Endothelial cell of umbilical vein (primary cell): Measurements from ENCODE around the gene RNF187.

Experiments
- EZH2 ChIP-seq: IDR thresholded peaks from 2 replicates; pipeline ENCODE4 v1.6.1; 2012; ENCODE audit warnings: borderline replicate concordance, low read depth, mild to moderate bottlenecking, moderate library complexity, low read length, inconsistent platforms; ENCODE audit not compliant: severe bottlenecking
- POLR2AphosphoS5 ChIP-seq: IDR thresholded peaks from 2 replicates; pipeline ENCODE4 v1.6.1; 2012; ENCODE audit warnings: low read depth, mild to moderate bottlenecking, control low read depth, low read length, moderate library complexity; ENCODE audit not compliant: insufficient read depth
- TF ChIP-seq, protein P1 (sequence below), 2 donors: IDR thresholded peaks; 1 replicate in 1 of 2; 2 replicates in 1 of 2; pipeline ENCODE4 v1.5.1; 2011; ENCODE audit warnings: low read length in 2 of 2, mild to moderate bottlenecking in 2 of 2, moderate library complexity in 2 of 2, control low read depth in 1 of 2, inconsistent platforms in 1 of 2, low read depth in 1 of 2; ENCODE audit not compliant: insufficient read depth in 1 of 2; ENCODE audit errors: extremely low read depth in 1 of 2

DNA sequence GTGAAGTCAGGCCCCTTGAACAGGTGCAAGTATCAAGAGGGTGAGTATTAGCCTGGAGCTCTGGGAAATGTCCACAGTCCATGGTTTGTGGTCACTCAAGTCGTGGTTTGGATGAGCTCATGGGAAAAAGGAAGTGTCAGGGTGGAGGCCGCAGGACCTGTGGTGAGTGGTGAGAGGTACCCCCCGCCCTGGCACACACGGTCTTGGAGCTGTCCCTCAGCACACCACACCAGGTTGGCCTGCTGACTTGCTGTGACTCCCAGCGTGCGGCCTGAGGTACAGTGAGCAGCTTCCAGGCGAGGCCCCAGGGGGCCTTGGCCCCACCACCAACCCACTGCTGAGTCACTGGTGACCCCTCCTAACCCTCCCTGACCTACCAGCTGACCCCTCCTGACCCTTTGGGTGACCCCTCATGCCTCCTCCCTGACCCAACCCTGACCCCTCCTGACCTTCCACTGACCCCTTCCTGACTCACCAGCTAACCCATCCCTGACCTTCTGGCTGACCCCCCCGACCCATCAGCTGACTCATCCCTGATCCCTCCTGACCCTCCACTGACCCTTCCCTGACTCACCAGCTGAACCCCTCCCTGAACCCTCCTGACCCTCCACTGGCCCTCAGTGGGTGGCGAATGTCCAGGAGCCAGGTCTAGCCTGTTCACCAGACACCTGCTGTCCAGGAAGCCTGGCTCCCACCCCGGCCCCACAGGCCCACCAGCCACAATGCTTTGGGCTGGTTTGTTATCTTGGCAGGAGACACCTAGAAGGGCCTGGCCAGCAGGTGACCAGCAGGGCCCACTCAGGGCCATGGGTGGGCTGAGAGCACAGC is 34.8 kb upstream of the RNF187 start:
- TF ChIP-seq, protein P1, sequence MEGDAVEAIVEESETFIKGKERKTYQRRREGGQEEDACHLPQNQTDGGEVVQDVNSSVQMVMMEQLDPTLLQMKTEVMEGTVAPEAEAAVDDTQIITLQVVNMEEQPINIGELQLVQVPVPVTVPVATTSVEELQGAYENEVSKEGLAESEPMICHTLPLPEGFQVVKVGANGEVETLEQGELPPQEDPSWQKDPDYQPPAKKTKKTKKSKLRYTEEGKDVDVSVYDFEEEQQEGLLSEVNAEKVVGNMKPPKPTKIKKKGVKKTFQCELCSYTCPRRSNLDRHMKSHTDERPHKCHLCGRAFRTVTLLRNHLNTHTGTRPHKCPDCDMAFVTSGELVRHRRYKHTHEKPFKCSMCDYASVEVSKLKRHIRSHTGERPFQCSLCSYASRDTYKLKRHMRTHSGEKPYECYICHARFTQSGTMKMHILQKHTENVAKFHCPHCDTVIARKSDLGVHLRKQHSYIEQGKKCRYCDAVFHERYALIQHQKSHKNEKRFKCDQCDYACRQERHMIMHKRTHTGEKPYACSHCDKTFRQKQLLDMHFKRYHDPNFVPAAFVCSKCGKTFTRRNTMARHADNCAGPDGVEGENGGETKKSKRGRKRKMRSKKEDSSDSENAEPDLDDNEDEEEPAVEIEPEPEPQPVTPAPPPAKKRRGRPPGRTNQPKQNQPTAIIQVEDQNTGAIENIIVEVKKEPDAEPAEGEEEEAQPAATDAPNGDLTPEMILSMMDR (IDR thresholded peaks at IDR 0.05; ENCODE audit: extremely low read depth in 1 of 2, insufficient read depth in 1 of 2, low read depth in 1 of 2, low read length in 2 of 2): no peak
- TF ChIP-seq EZH2 (no peak), POLR2AphosphoS5 (no peak)
